Activated gamma-delta T cell treated with anti-CD3 and anti-CD28 coated beads, Interleukin-2, amount 50 U/mL, for 16 hours (primary cell): Measurements from ENCODE around the gene GUCD1.

Experiments used
- DNase-seq: peaks from one replicate; pipeline ENCODE4 v3.0.0-alpha.2; 2020; ENCODE audit warnings: low read depth

Gene GUCD1

GRCh38 chr22:24590596-24591173, 35.7 kb upstream of the GUCD1 start:
- no peak for DNase-seq

GRCh38 chr22:24589518-24590030, 34.6 kb upstream of the GUCD1 start:
- DNase-seq = no peak

- no peak for DNase-seq
Observed at GRCh38 chr22:24588757-24589481, 34.0 kb upstream of the GUCD1 start.

GRCh38 chr22:24588381-24588756, 33.4 kb upstream of the GUCD1 start:
- no peak for DNase-seq

GRCh38 chr22:24587948-24588347, 33.0 kb upstream of the GUCD1 start:
- DNase-seq = no peak

GRCh38 chr22:24587251-24587650, 32.3 kb upstream of the GUCD1 start:
- DNase-seq = no peak

GRCh38 chr22:24585927-24586546, 31.1 kb upstream of the GUCD1 start:
- no peak for DNase-seq

GRCh38 chr22:24585461-24585860, 30.5 kb upstream of the GUCD1 start:
- no peak for DNase-seq

- no peak for DNase-seq
Observed at GRCh38 chr22:24584871-24585411, 30.0 kb upstream of the GUCD1 start.

GRCh38 chr22:24584166-24584790, 29.3 kb upstream of the GUCD1 start:
- no peak for DNase-seq

GRCh38 chr22:24583221-24584165, 28.6 kb upstream of the GUCD1 start:
- DNase-seq = no peak

- no peak for DNase-seq
Observed at GRCh38 chr22:24582056-24582814, 27.3 kb upstream of the GUCD1 start.

GRCh38 chr22:24580276-24580675, 25.3 kb upstream of the GUCD1 start:
- DNase-seq = no peak

- DNase-seq = no peak
Observed at GRCh38 chr22:24579258-24579601, 24.3 kb upstream of the GUCD1 start.

GRCh38 chr22:24578355-24579257, 23.7 kb upstream of the GUCD1 start:
- DNase-seq = no peak

GRCh38 chr22:24576778-24577177, 21.8 kb upstream of the GUCD1 start:
- DNase-seq = no peak

- DNase-seq = no peak
Observed at GRCh38 chr22:24571266-24571665, 16.3 kb upstream of the GUCD1 start.

GRCh38 chr22:24567668-24568067, 12.7 kb upstream of the GUCD1 start:
- DNase-seq = no peak

GRCh38 chr22:24566899-24567511, 12.1 kb upstream of the GUCD1 start:
- no peak for DNase-seq
